Sciatic nerve (tissue), 2 donors: Measurements from ENCODE around the gene DRD3. TPM values are rescaled to one million over a fixed set of nuclear protein-coding genes. Genes with fewer than 3 reads are reported as not detected.

Source experiments
- ATAC-seq: fragments of 200-7000 bp; cut with Tn5 transposase; one replicate; pipeline ENCODE4 v1.9.1; 2020; ENCODE audit warnings: mild to moderate bottlenecking, moderate library complexity
- DNase-seq: peaks from one replicate; pipeline ENCODE4 v3.0.0-alpha.2; 2020; ENCODE audit warnings: low spot score
- intact Hi-C: fragments of 100-400 bp; cut with DNase I; formaldehyde crosslinking; loops from one replicate; pipeline ENCODE4 v1.14.2; 2022
- total RNA-seq: library from RNA; stranded (reverse); fragmentation: NEBNext Ultra II Directional; extraction: Animal tissue kit (Norgen Biotek cat#: 25700); gene quantifications from one replicate; pipeline ENCODE4 v1.2.1, GENCODE V29; 2021
- donor health status: DM: no; HTN: no; CAD: no.
- donor health status: DM: no; HTN: no; CAD: no.

The DRD3 gene
- total RNA-seq: not detected

DNA sequence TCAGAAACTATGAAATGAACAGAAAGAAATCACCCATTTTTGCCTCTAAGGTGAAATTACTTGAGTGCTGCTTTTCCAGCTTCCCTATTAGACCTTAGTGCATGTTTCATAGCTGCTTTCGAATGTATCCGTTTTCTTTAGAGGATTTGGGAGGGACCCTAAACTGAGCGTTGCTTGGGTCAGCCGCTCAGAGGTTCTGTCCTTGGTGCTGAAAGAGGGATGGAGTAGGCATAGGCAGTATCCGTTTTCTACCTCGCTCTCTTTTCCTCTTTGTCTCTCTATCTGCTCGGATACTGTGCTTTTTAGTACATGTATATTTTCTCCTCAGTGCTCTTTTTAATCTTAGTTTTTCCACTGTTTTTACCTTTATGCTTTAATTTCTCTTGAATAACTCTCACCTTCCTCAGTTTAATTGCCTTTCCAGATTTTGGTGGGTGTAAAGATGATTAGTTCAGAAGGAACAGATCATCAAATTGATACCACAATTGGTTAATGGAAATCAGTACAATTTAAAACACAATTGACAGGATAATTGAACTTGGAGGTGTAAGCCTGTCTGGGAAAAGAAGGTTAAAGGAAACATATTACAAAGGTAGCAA is at the start of gene DRD3:
Gene DRD3 (minus strand): TSS at position 283 of the 599 bp plus-strand sequence. CDS start 7,060 bp downstream, outside the sequence.
- intact Hi-C loops: no loop called here
- DNase-seq (no peak), ATAC-seq (no peak)

DNA sequence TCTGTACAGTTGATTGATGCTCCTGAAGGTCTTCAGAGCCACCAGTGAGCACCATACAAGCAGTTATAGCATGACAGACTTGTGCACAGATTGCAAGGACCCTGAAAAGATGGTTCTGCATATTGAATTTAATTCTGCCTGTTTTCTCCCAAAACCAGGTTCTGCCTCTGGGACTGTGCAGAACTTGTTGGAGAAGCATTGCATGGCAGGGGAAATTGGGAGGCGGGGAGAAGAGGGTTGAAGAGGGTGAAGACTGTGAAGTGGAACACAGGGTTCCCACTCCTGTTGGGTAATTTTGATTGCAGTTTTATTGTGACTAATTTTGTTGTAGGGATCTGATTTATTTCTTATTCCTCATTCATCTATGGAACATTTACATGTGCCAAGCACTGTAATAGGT is 48.2 kb upstream of the DRD3 start:
- DNase-seq (no peak), ATAC-seq (no peak)
- intact Hi-C loops: no loop called here

DNA sequence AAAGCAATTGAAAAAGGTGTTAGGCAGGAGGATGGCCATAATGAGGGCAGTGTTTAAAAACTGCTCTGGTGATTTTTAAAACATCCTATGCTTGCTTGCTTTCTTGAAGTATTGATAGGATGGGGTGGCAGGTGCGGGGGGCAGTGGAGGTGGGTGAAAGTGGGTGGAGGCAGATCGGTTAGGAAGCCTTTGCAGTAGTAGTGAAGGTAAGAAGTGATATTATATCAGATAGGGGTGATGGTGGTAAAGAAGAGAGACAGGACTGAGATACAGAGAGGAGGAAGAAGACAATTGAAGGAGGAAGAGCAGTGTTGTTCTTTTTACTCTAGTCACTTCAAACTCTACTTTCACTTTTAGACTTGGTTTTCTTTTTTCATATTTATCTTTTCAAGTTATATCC is 47.5 kb upstream of the DRD3 start:
- DNase-seq (no peak), ATAC-seq (no peak)
- intact Hi-C loops: no loop called here

DNA sequence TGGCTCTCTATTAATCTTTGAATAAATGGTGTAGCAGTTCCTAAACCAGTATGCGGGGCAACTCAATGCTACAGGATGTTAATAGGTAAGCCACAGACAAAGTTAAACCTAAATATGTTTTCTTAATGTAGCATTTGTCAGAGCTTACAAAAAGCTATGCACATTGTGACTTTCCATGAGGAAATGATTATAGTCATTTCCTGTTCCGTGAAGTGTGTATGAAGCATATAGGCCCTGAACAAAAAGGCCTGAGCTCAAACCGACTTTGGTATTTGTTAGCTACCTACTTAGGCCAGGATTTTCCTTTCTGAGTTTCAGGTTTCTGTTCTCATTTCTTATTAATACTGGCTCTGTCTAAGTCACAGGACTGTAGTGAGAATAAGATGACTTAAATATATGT is 44.3 kb upstream of the DRD3 start:
- intact Hi-C loops: no loop called here
- DNase-seq (no peak), ATAC-seq (no peak)

DNA sequence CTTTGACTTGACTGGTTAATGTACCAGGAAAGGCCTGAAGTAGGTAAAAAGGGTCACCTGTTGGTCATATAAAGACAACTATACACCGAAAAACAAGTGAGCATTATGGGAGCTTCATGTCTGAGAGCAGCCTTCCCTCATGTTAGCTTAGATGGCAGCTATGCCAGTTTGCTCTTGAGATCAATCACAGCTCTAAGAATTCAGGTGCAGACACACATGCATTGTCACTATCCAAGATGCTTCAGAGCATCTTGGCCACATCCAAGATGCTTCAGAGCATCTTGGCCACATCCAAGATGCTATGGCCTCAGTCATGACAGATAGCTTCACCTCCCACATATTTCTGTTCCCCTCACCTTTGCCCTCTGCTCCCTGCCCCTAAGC is 43.0 kb upstream of the DRD3 start:
- intact Hi-C loops: no loop called here
- DNase-seq (no peak), ATAC-seq (no peak)

DNA sequence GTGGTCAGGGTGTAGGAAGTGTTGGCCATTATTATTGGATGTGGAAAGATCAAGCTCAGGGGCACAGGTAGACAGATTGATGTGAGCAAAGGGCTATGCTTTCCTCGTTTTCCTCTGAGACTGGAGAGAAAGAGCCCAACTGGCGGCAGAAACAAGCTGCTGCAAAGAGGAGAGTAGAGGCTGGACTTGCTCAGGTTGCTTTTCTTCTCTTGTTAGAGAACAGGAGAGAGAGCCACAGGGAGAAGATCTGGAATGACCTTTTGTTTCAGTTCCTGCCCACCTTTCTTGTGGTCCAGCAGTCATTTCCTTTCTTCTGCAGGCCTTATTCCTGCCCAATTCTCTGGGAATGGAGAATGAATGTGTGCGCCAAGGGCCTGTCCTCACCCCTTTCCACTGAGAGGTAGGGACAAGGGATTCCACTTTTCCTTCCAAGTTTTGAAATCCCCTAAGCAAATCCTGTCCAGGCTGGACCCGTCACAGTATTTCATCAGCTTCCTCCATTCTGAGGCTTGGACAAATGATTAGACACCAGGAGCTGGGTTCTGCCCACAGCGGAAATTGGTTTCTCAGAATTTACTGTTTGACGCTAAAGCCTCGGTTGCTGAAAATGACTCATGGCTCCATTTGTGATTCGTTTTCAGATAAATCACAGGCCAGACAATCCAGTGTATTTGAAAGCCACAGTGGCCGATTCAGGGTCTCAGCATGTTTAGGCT is 42.5 kb upstream of the DRD3 start:
- intact Hi-C loops: no loop called here
- no peak for ATAC-seq
- DNase-seq: no peak

DNA sequence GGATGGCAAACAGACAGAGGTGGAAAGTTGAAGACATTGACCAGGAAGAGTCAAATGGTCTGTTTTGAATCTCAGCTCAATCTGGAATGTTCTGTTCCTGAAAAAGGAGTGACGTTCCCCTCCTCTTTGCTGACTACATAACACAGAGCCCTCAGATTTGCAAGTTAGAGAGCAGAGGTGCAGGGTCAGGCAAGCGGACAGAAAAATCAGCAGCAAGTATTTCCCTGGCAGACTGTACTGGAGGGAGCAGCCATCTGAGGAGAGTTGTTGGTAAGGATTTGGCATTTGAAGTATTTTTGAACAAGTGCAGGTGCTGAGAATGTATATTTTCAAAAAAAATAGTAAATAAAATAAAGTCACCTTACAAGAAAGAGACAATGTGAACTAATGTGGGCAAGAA is 40.9 kb upstream of the DRD3 start:
- intact Hi-C loops: no loop called here
- DNase-seq (no peak), ATAC-seq (peak; percentile 33)

DNA sequence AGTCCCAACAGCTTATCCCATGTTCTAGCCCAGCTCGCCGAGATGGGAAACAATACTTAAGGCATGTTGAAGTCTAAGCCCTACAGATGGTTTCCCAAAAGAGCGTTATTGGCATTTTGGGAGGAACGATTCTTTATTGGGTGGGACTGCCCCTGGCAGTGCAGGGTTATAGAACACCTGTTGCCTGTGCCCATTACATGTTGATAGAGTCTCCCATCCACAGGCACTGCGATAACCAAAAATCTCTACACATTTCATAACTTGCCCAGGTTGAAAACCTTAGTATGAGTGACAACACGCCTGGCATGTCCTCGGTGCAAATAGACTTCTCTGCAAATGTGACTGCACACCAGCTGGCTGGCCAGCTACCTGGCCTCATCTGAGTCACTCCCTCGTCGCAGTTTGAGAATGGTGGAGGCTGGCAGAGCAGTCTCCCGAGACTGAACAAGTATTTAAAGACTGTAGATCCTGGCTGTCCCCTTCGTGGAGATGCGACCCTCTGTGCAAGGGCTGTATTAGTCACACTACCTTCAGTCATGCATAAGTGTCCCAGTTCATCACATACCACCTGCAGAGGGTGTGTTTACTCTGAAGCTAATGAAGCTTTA is 39.8 kb upstream of the DRD3 start:
- intact Hi-C loops: no loop called here
- no peak for ATAC-seq
- DNase-seq: no peak

DNA sequence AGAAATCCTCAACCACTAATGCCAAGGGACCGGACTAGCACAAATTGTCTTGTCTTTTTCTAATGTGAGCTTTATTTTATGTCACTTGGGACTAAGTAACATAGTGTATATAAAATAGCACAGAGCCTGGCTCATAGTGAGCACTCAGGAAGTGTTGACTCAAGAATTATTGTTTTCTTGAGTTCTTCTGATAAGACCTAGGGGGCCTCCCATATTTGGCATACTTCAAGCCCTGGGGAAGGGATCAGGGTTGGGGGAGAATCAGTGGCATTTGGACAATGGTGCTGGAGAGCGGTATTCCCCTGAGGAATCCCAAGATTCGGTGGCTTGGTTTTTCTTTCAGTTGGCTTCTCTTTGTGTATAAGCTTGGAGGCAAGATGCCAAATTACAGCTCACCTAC is 39.2 kb upstream of the DRD3 start:
- ATAC-seq (no peak), DNase-seq (no peak)
- intact Hi-C loops: no loop called here

DNA sequence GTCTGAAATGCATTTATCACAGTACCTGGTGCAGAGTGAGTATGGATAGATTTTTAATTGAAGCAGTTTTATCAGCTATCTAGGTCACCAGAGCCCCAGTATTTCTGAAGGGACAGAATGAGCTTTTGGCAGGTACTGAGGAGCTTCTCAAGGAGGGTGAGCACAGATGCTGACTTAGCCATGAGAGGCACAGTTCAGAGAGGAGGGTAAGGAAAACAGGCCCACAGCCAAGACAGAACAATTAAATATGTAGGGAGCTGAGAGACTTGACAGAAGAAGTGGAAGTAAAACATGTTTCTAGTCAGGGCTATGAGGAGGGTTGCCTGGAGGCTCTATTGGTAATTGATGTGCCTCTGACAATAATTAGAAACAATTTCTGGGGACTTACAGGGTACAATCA is 38.4 kb upstream of the DRD3 start:
- no peak for ATAC-seq
- no peak for DNase-seq
- intact Hi-C loops: no loop called here

DNA sequence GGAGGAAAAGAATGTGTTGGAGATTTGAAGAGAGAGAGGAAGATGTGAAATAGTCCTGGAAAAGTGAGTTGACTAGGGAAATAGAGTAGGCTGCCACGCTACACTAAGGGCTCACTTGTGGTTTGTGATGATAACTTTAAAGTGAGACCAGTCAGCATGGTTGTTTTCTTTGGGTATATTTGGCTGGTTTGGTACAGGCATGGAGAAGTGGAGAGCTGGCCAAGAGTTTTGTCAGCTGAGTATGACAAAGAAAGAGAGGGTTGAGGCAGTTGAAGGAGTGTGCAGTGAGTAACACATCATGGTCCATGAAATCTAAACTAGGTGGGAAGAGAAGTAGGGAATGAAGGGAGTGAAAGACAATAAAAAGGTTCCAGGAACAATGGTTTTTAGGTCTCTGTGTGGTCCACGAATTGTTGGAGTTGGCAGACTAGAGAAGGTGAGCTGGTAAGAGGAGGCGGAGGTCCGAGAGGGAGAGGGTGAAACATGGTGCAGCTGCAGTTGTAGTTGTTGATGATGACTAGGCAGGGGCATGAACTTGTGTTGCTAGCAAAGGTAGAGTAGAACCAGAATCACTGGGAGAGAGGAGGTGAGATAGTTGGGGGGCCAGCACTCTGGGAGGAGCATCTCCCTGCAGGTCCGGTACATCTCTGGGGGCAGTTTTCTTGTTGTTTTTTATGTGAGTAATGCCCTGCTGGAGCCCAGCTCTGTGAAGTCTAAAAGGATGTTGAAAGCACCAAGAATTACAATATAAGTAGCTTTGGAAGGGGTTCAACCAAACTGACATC is 37.5 kb upstream of the DRD3 start:
- no peak for DNase-seq
- intact Hi-C loops: no loop called here
- ATAC-seq: no peak

DNA sequence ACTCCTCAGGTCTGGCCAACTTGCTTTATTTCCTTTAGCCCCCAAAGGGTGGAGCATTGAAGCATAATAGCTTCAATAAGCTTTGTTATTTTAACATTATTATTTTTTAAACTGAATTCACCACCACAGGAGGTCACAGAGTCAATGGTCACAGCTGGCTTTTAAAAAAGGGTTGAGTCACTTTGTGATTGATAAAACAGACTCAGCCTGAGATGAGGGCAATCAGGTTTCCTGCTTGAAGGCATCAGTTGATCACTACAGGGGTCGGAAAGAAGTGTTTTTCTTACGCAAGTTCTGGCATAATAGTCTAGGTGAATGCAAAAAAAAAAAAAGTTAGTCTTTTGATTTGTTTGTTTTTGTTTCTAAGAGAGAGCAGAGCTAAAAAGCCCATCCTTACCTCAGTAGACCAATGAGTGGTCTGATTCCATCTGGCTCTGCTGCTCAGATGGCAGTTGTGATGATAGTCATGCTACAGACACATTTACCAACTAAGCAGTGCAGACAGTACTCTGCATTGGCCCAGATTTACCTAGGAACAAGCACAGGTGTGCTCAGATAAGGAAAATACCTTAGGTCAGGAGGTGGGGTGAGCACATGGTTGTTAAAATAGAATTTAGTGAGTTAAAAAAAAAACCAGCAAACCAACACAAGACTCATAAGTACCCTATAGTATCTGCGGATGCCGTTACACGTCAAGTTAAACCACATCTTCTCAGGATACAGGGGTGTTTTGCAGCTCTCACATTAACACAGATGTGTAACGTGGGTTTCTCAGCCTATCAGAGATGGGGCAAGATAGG is 35.9 kb upstream of the DRD3 start:
- no peak for ATAC-seq
- intact Hi-C loops: no loop called here
- DNase-seq: no peak

DNA sequence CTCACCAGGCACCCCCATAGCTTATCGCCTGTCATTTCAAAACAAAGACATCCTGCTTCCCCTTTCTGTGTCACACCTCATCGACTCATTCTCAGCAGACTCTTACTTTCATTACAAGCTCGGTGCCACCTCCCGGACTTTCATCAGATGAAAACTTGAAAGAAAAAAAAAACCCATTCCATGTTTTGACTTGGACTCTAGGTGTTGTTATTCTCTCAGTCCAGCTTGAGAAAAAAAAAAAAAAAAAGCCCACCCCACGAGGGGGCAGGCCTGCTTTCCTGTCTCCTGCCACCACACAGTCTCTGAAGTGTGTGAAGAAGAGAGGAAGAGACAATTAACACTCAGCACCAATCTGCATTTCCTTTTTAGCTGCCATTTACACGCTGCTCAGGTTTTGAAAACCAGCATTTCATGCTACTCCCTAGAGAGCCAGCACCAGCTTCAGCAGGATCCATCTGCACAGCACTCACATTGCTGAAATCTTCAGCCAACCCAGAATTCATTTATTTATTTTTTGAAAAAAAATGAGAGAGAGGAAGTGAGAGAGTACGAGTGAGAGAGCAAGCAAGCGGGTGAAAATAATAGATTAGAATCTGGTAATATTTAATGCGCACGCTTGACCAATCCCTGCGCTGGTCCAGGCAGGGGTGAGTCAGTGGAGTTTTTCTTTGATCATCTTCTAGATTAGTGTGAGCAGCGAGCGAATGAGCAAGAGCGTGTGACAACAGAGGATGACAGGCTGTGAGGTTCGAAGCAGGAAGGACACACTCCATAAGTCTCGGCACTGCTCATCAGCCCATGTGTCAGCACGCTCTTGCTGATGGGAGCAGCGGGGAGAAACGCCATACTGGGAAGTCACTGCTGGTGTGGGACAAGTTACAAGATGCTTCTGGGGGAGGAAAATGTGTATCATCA is 35.0 kb upstream of the DRD3 start:
- ATAC-seq (peak; percentile 78), DNase-seq (no peak)
- intact Hi-C loops: no loop called here

DNA sequence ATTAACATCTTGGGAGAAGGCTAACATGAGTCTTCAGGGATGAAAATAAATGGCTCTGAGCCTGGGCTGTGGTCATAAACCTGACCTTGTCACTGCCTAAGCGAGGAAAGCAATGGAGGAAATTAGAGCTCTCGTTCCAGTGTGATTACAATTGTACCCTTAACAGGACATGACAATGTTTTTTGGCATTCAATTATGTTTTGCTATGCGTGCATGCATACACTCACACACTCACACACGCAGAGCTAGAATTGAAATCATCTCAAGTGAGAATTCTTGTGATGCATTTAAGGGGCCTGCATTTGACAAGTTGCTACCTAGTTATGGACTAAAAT is 34.4 kb upstream of the DRD3 start:
- ATAC-seq (no peak), DNase-seq (no peak)
- intact Hi-C loops: no loop called here

DNA sequence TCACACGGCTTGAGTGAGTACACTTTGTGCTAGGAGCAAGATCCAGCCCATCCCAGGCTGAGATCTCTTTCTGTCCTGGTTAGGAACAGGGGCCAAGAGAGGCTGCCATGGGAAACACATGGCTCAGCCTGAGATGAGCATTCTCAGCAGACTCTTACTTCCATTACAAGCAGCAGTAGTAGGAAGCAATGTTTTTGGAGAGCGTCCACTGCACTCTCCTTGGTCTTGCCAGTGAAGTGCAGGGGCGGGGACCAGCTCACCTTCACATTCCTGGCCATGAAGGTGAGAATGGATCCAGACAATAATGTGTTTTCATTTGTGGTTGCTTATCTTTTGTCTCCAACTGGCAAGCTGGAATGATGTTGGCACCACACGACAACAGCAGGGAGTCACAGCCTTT is 33.8 kb upstream of the DRD3 start:
- ATAC-seq (no peak), DNase-seq (no peak)

DNA sequence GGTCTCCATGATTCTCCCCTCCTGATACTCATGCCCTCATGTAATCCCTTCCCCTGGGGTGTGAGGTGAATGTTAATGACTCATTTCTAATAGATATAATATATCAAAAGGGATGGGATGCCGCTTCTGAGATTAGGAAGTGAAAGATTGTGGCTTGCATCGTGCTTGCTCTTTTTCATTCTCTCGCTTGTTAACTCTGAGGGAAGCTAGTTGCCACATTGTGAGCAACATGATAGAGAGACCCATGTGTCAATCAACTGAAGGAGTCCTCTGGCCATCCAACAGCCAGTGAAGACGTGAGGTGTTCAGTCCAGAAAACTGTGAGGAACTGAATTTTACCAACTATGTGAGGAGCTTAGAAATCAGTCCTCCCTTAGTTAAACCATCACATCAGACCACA is 28.9 kb upstream of the DRD3 start:
- ATAC-seq (no peak), DNase-seq (no peak)

More for the DNA sequence above, 33.8 kb upstream of the DRD3 start:
- intact Hi-C loops: no loop called here

DNA sequence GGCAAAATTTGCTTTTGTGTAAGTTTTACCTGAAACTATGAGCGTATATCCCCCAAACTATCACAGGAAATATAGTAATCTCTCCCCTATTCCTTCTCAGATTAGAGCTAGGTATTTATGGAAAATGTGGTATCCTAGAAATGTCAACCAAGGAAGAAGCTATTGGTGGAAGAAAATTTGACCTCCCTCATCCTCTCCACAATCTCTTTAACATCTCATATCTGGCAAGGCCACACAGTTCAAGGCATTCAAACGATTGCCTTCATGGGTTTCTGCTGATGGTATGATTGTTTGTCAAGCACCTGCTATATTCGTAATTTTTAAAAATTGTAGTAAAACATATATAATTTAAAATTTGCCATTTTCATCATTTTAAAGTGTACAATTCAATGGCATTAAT is 27.5 kb upstream of the DRD3 start:
- DNase-seq (no peak), ATAC-seq (no peak)
- intact Hi-C loops: no loop called here

More for the DNA sequence above, 28.9 kb upstream of the DRD3 start:
- intact Hi-C loops: no loop called here

DNA sequence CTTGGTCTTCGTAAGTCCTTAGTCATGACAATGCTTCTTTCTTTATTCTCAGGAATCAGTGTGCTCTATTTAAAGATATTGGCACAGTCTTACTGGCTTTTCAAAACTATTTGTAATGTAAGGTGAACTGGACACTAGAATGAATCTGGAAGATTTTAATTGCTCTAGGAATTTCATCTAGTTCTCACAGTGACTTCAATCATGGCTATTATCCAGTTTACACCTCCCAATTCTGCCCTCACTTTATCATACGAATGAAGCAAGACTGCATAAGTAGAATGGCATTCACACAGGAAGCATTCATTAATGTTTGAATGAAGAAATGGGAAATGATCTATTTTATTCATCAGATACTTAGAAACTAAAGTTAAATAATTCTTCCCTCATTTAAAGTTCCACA is 26.7 kb upstream of the DRD3 start:
- intact Hi-C loops: no loop called here
- DNase-seq (no peak), ATAC-seq (no peak)
